Activated B cell treated with CpG ODN at 0.5 μM for 24 hours (primary cell): ENCODE measurements around the gene CS. TPM values are rescaled to one million over a fixed set of nuclear protein-coding genes. Genes with fewer than 3 reads are reported as not detected.

Source experiments
- ATAC-seq: fragments of 200-7000 bp; cut with Tn5 transposase; one replicate; pipeline ENCODE4 v1.10.0; 2021; ENCODE audit warnings: low read depth, mild to moderate bottlenecking, moderate library complexity
- CTCF ChIA-PET: fragments of 350-600 bp; sonication (Branson Sonifier 250); formaldehyde crosslinking; loops from one replicate; lab custom pipeline; 2021; ENCODE audit warnings: antibody characterized with exemption; lab: Charles Lee
- POLR2A ChIA-PET: fragments of 350-600 bp; sonication (Branson Sonifier 250); formaldehyde crosslinking; loops from one replicate; lab custom pipeline; 2021; ENCODE audit warnings: antibody characterized with exemption; lab: Charles Lee
- DNase-seq: peaks from one replicate; pipeline ENCODE4 v3.0.0; 2022
- H3K27ac Mint-ChIP-seq: one replicate; pipeline ENCODE4 v1.8.0; 2020; ENCODE audit warnings: mixed read lengths
- H3K27me3 Mint-ChIP-seq: one replicate; pipeline ENCODE4 v1.8.0; 2021; ENCODE audit warnings: mixed read lengths
- H3K36me3 Mint-ChIP-seq: one replicate; pipeline ENCODE4 v1.8.0; 2021; ENCODE audit warnings: low read depth, mixed read lengths
- H3K4me1 Mint-ChIP-seq: one replicate; pipeline ENCODE4 v1.8.0; 2021; ENCODE audit warnings: mixed read lengths
- H3K4me3 Mint-ChIP-seq: one replicate; pipeline ENCODE4 v1.8.0; 2020; ENCODE audit warnings: mild to moderate bottlenecking, mixed read lengths
- H3K9me3 Mint-ChIP-seq: one replicate; pipeline ENCODE4 v1.8.0; 2020; ENCODE audit warnings: mixed read lengths
- CTCF ChIP-seq: fragments of 200-600 bp; IDR thresholded peaks from one replicate; pipeline ENCODE4 v1.8.0; 2022; ENCODE audit warnings: antibody characterized with exemption, mild to moderate bottlenecking
- intact Hi-C: fragments of 100-400 bp; cut with micrococcal nuclease; formaldehyde crosslinking; loops from one replicate; pipeline ENCODE4 v1.15.1; 2024
- total RNA-seq: library from RNA; stranded (reverse); gene quantifications from 2 replicates; pipeline ENCODE4 v1.2.3, GENCODE V29; 2022

Gene CS
- total RNA-seq, 1 donor from 2014 or later, result 233 TPM

GRCh38 chr12:56333197-56333678 is 33.1 kb upstream of the CS start:
- Mint-ChIP-seq H3K9me3 (no peaks in the 10 kb centered on the region), H3K27ac (peak overlapping the region; percentile 100), H3K4me3 (peak overlapping the region; percentile 96), H3K27me3 (no peaks in the 10 kb centered on the region), H3K36me3 (peaks cover 17% of the 10 kb centered on the region), H3K4me1 (peaks cover 39% of the 10 kb centered on the region)
- DNase-seq (no peak), ATAC-seq (peak; percentile 3)
- ChIA-PET POLR2A (interaction anchor here (0.5 to 4.8 kb wide), 31 partner anchors 8 to 361 kb away, joined by 3 to 61 read pairs (median 5); partner anchors contain the start of genes ANKRD52, CNPY2, COQ10A and CS), CTCF (interaction anchor here (0.8 to 1.3 kb wide), 3 partner anchors 18 to 128 kb away, joined by 4 to 5 read pairs (median 4); partner anchors contain the start of genes CNPY2 and STAT2)
- intact Hi-C loops, result loop anchor here (1.0 to 10.0 kb wide), 5 partner anchors 33 to 302 kb away; partner anchors contain the start of genes BAZ2A, CS, SPRYD4 and TIMELESS
- TF ChIP-seq CTCF, result no peak

- no peak for TF ChIP-seq CTCF
- H3K4me1 Mint-ChIP-seq, result peaks cover 33% of the 10 kb centered on the region
- no peaks in the 10 kb centered on the region for H3K9me3 Mint-ChIP-seq
- H3K27ac Mint-ChIP-seq, result peak overlapping the region; percentile 100
- CTCF ChIA-PET, result interaction anchor here (0.7 to 1.3 kb wide), 4 partner anchors 17 to 128 kb away, joined by 3 to 5 read pairs (median 4); partner anchors contain the start of genes CNPY2 and STAT2
- POLR2A ChIA-PET, result interaction anchor here (0.5 to 4.8 kb wide), 28 partner anchors 10 to 1150 kb away, joined by 3 to 61 read pairs (median 5); partner anchors contain the start of genes ANKRD52, CNPY2, COQ10A and CS
- ATAC-seq, result no peak
- no peaks in the 10 kb centered on the region for H3K27me3 Mint-ChIP-seq
- intact Hi-C loops, result loop anchor here (1.0 to 10.0 kb wide), 5 partner anchors 32 to 302 kb away; partner anchors contain the start of genes BAZ2A, CS, SPRYD4 and TIMELESS
- H3K36me3 Mint-ChIP-seq, result peaks cover 22% of the 10 kb centered on the region
- DNase-seq, result no peak
- H3K4me3 Mint-ChIP-seq, result peak overlapping the region; percentile 96
Observed at GRCh38 chr12:56332512-56333196, 32.5 kb upstream of the CS start.

- Mint-ChIP-seq H3K4me1 (peaks cover 21% of the 10 kb centered on the region), H3K4me3 (no peak overlapping the region)
Observed at GRCh38 chr12:56330936-56331490, 30.9 kb upstream of the CS start.

GRCh38 chr12:56326533-56326932 is 26.4 kb upstream of the CS start:
- H3K4me1 Mint-ChIP-seq, result no peaks in the 10 kb centered on the region
- DNase-seq (no peak), ATAC-seq (no peak)
- TF ChIP-seq CTCF, result no peak
- POLR2A ChIA-PET, result no interaction called here
- no peaks in the 10 kb centered on the region for H3K27me3 Mint-ChIP-seq
- no peak overlapping the region for H3K27ac Mint-ChIP-seq
- peaks cover 73% of the 10 kb centered on the region for H3K36me3 Mint-ChIP-seq
- H3K4me3 Mint-ChIP-seq, result no peak overlapping the region
- H3K9me3 Mint-ChIP-seq, result no peaks in the 10 kb centered on the region
- intact Hi-C loops, result no loop called here
- CTCF ChIA-PET, result interaction anchor here (1.2 kb wide), 1 partner anchor 25 kb away, joined by 3 read pairs; no protein-coding TSS in a partner anchor

More at GRCh38 chr12:56330936-56331490, 30.9 kb upstream of the CS start:
- POLR2A ChIA-PET, result interaction anchor here (0.7 to 0.8 kb wide), 2 partner anchors 15 to 349 kb away, joined by 3 to 5 read pairs; no protein-coding TSS in a partner anchor
- Mint-ChIP-seq H3K27me3 (no peaks in the 10 kb centered on the region), H3K27ac (no peak overlapping the region), H3K9me3 (no peaks in the 10 kb centered on the region), H3K36me3 (peaks cover 39% of the 10 kb centered on the region)
- CTCF ChIA-PET, result no interaction called here
- TF ChIP-seq CTCF, result no peak
- no peak for ATAC-seq
- intact Hi-C loops, result loop anchor here (10.0 kb wide), 1 partner anchor 304 kb away; the partner anchor contains the start of gene BAZ2A
- no peak for DNase-seq
